ENCODE data around the gene RARS1. TPM values are rescaled to one million over a fixed set of nuclear protein-coding genes. Genes with fewer than 3 reads are reported as not detected.

RARS1 gene
- total and polyA plus RNA-seq, 2 of the 8 experiments (the other 6 are each of a cell fraction or from before 2014, with no cell fraction given) = 30.2 to 108 TPM

- no peak for DNase-seq (ENCODE audit: low read depth in 1 of 2, low spot score in 2 of 2)
- TF ChIP-seq CTCF (IDR thresholded peaks at IDR 0.05; ENCODE audit: control extremely low read depth in 1 of 3, insufficient read depth in 1 of 3, low read depth in 1 of 3, low read length in 3 of 3) (no peak), JUND (IDR thresholded peaks at IDR 0.05; ENCODE audit: low read length) (no peak), TBP (IDR thresholded peaks at IDR 0.05; ENCODE audit: low read depth, low read length) (no peak), JUN (IDR thresholded peaks at IDR 0.05; ENCODE audit: low read depth, low read length) (no peak), NANOG (IDR thresholded peaks at IDR 0.05; ENCODE audit: insufficient read depth, low read depth, low read length, poor library complexity, severe bottlenecking) (no peak), BCL11A (IDR thresholded peaks at IDR 0.05; ENCODE audit: low read depth in 2 of 2, low read length in 2 of 2) (no peak), RBBP5 (IDR thresholded peaks at IDR 0.05; ENCODE audit: borderline replicate concordance, low read depth, low read length) (no peak)
These were observed 71.1 kb downstream of the RARS1 start for GRCh38 chr5:168557389-168557788.

More at GRCh38 chr5:168557389-168557788, 71.1 kb downstream of the RARS1 start:
- Histone ChIP-seq H3K9ac (replicated peaks in 1 of 4; ENCODE audit: extremely low read depth in 1 of 4, low read depth in 3 of 4, low read length in 3 of 4) (no peak overlapping the region), H3K56ac (replicated peaks; ENCODE audit: insufficient read length, low read depth, low read length) (no peak overlapping the region), H3K27ac (ENCODE audit: low read depth, low read length) (no peak overlapping the region), H3K9me3 (ENCODE audit: insufficient read depth in 2 of 2, low read depth in 1 of 2, low read length in 1 of 2) (no peaks in the 10 kb centered on the region), H2AK5ac (ENCODE audit: low read depth, low read length) (no peak overlapping the region), H2BK12ac (ENCODE audit: low read depth, low read length) (no peak overlapping the region), H2BK120ac (replicated peaks; ENCODE audit: low read depth, low read length) (no peak overlapping the region), H2BK20ac (ENCODE audit: low read length) (no peak overlapping the region), H3K18ac (ENCODE audit: extremely low read depth, low read length) (no peak overlapping the region), H3K14ac (ENCODE audit: insufficient read length) (no peak overlapping the region), H3K79me2 (ENCODE audit: control insufficient read depth in 1 of 2, insufficient read depth in 2 of 2, low read length in 2 of 2) (peaks cover 0 to 14% of the 10 kb centered on the region in 2 experiments; a peak in 2 of 4 replicates), H4K8ac (ENCODE audit: extremely low read depth, insufficient read depth, low read length) (no peak overlapping the region), H3K23me2 (ENCODE audit: low read depth, low read length) (no peaks in the 10 kb centered on the region), H2AFZ (ENCODE audit: low read length) (no peak overlapping the region), H2BK15ac (ENCODE audit: low read length) (no peak overlapping the region), H3K4me2 (ENCODE audit: insufficient read depth in 1 of 2, low read depth in 2 of 2, low read length in 2 of 2) (no peak overlapping the region), H4K20me1 (replicated peaks in 1 of 2; ENCODE audit: control insufficient read depth in 1 of 2, insufficient read depth in 2 of 2, low read length in 2 of 2) (peaks cover 0 to 5% of the 10 kb centered on the region in 2 experiments), H3K4me1 (replicated peaks in 1 of 4; ENCODE audit: control insufficient read depth in 3 of 4, insufficient read depth in 4 of 4, low read length in 3 of 4) (no peaks in the 10 kb centered on the region), H3K27me3 (replicated peaks in 1 of 4; ENCODE audit: control insufficient read depth in 3 of 4, extremely low read depth in 1 of 4, insufficient read depth in 3 of 4, low read length in 3 of 4) (no peaks in the 10 kb centered on the region), H3K4ac (replicated peaks; ENCODE audit: insufficient read length, low read depth, low read length) (no peak overlapping the region), H3K36me3 (ENCODE audit: control insufficient read depth in 2 of 4, insufficient read depth in 4 of 4, low read length in 3 of 4) (peaks cover 7 to 89% (median 45%) of the 10 kb centered on the region in 4 experiments), H3K79me1 (ENCODE audit: low read depth, low read length) (peaks cover 2% of the 10 kb centered on the region; the same call in 1 of the 2 replicates), H2BK5ac (ENCODE audit: low read depth, low read length) (no peak overlapping the region), H3K23ac (ENCODE audit: insufficient read length) (no peak overlapping the region), H3K4me3 (ENCODE audit: extremely low read depth in 1 of 4, insufficient read depth in 2 of 4, low read depth in 3 of 4, low read length in 4 of 4) (no peak overlapping the region), H4K5ac (ENCODE audit: insufficient read length, low read depth, low read length) (no peak overlapping the region), H4K91ac (replicated peaks; ENCODE audit: insufficient read length, low read length) (no peak overlapping the region)
- CTCF ChIA-PET (ENCODE audit: partially characterized antibody) = interaction anchor here (0.5 to 1.4 kb wide), 2 partner anchors 25 to 33 kb away, joined by 3 read pairs; no protein-coding TSS in a partner anchor
- FAIRE-seq = no peak
- POLR2A ChIA-PET (ENCODE audit: partially characterized antibody) = interaction anchor here (0.7 to 0.8 kb wide), 2 partner anchors 10 to 132 kb away, joined by 3 read pairs; no protein-coding TSS in a partner anchor
- 95% methylated on average over 2 of the region's 2 CpGs; no CpG with 5 or more reads in 1 of the 2 experiments for WGBS, 2 experiments (ENCODE audit: extremely low coverage in 1 of 2, insufficient coverage in 1 of 2, insufficient read length in 1 of 2, insufficient replicate concordance in 2 of 2, low coverage in 1 of 2, low lambda C conversion rate in 2 of 2, missing lambda C conversion rate in 1 of 2)
